WTC11 (cell line): Measurements from ENCODE around the gene AMDHD2. TPM values are rescaled to one million over a fixed set of nuclear protein-coding genes. Genes with fewer than 3 reads are reported as not detected.

ENCODE experiments used
- ATAC-seq: fragments of 200-7000 bp; cut with Tn5 transposase; 2 replicates; pipeline ENCODE4 v1.10.0; 2021; ENCODE audit warnings: mild to moderate bottlenecking, moderate library complexity
- CTCF ChIA-PET: fragments of 300-600 bp; sonication (Branson Sonifier 250); formaldehyde crosslinking; loops from one replicate; lab custom pipeline; 2021; ENCODE audit warnings: antibody characterized with exemption; lab: Charles Lee
- POLR2A ChIA-PET: fragments of 350-600 bp; sonication (Branson Sonifier 250); formaldehyde crosslinking; loops from one replicate; lab custom pipeline; 2021; ENCODE audit warnings: antibody characterized with exemption; lab: Charles Lee
- DNase-seq: peaks from one replicate; pipeline ENCODE4 v3.0.0; 2021; ENCODE audit warnings: low spot score
- H3K27ac Mint-ChIP-seq: 2 replicates; pipeline ENCODE4 v1.8.0; 2021; ENCODE audit warnings: mixed read lengths
- H3K27me3 Mint-ChIP-seq: 2 replicates; pipeline ENCODE4 v1.8.0; 2021; ENCODE audit warnings: low read depth, mild to moderate bottlenecking, moderate library complexity, mixed read lengths
- H3K36me3 Mint-ChIP-seq: 2 replicates; pipeline ENCODE4 v1.8.0; 2021; ENCODE audit warnings: mixed read lengths
- H3K4me1 Mint-ChIP-seq: 2 replicates; pipeline ENCODE4 v1.8.0; 2022; ENCODE audit warnings: mixed read lengths
- H3K4me3 Mint-ChIP-seq: 2 replicates; pipeline ENCODE4 v1.8.0; 2021; ENCODE audit warnings: mild to moderate bottlenecking, moderate library complexity, mixed read lengths
- H3K9me3 Mint-ChIP-seq: 2 replicates; pipeline ENCODE4 v1.8.0; 2021; ENCODE audit warnings: mixed read lengths
- AR ChIP-seq: fragments of 250-450 bp; sonication (Bioruptor Pico); IDR thresholded peaks from 2 replicates; pipeline ENCODE4 v1.9.0; 2021; ENCODE audit warnings: mild to moderate bottlenecking
- ATF6 ChIP-seq: sonication (generic); formaldehyde crosslinking; IDR thresholded peaks from 2 replicates; pipeline ENCODE4 v1.8.1; 2023; ENCODE audit warnings: mild to moderate bottlenecking, missing genetic modification reagents
- E2F1 ChIP-seq: sonication (generic); formaldehyde crosslinking; IDR thresholded peaks from 2 replicates; pipeline ENCODE4 v1.8.0; 2022; ENCODE audit warnings: mild to moderate bottlenecking, missing genetic modification reagents
- ERG ChIP-seq: fragments of 250-450 bp; sonication (Bioruptor Pico); IDR thresholded peaks from 2 replicates; pipeline ENCODE4 v1.8.0; 2021; ENCODE audit warnings: mild to moderate bottlenecking
- FOXJ3 ChIP-seq: sonication (generic); formaldehyde crosslinking; IDR thresholded peaks from 2 replicates; pipeline ENCODE4 v1.9.0; 2021; ENCODE audit warnings: missing genetic modification reagents, mild to moderate bottlenecking, borderline replicate concordance
- FOXP1 ChIP-seq: sonication (generic); formaldehyde crosslinking; IDR thresholded peaks from 2 replicates; pipeline ENCODE4 v1.8.0; 2022; ENCODE audit warnings: missing genetic modification reagents, mild to moderate bottlenecking, moderate library complexity, borderline replicate concordance
- GRHL2 ChIP-seq: fragments of 250-450 bp; sonication (Bioruptor Pico); IDR thresholded peaks from 2 replicates; pipeline ENCODE4 v1.8.0; 2022; ENCODE audit warnings: mild to moderate bottlenecking, moderate library complexity; ENCODE audit not compliant: insufficient replicate concordance, severe bottlenecking
- HMGA2 ChIP-seq: fragments of 250-450 bp; sonication (Bioruptor Pico); IDR thresholded peaks from 2 replicates; pipeline ENCODE4 v1.4.0; 2021; ENCODE audit warnings: mild to moderate bottlenecking, moderate library complexity
- MAX ChIP-seq: sonication (generic); formaldehyde crosslinking; IDR thresholded peaks from 2 replicates; pipeline ENCODE4 v1.8.0; 2022; ENCODE audit warnings: mild to moderate bottlenecking, missing genetic modification reagents
- PRDM15 ChIP-seq: sonication (generic); formaldehyde crosslinking; IDR thresholded peaks from 2 replicates; pipeline ENCODE4 v1.8.0; 2022; ENCODE audit warnings: missing genetic modification reagents
- PRRX2 ChIP-seq: fragments of 250-450 bp; sonication (Bioruptor Pico); IDR thresholded peaks from 2 replicates; pipeline ENCODE4 v1.8.0; 2021; ENCODE audit warnings: mild to moderate bottlenecking
- RORB ChIP-seq: fragments of 250-450 bp; sonication (Bioruptor Pico); IDR thresholded peaks from 2 replicates; pipeline ENCODE4 v1.9.0; 2021; ENCODE audit warnings: mild to moderate bottlenecking
- ZMAT4 ChIP-seq: fragments of 250-450 bp; sonication (Bioruptor Pico); IDR thresholded peaks from 2 replicates; pipeline ENCODE4 v1.9.0; 2021; ENCODE audit warnings: mild to moderate bottlenecking
- ZNF121 ChIP-seq: sonication (generic); formaldehyde crosslinking; IDR thresholded peaks from 2 replicates; pipeline ENCODE4 v1.8.0; 2023; ENCODE audit warnings: missing genetic modification reagents
- ZNF219 ChIP-seq: sonication (generic); formaldehyde crosslinking; IDR thresholded peaks from 2 replicates; pipeline ENCODE4 v1.8.0; 2023; ENCODE audit warnings: missing genetic modification reagents, mild to moderate bottlenecking, borderline replicate concordance
- ZNF416 ChIP-seq: fragments of 250-450 bp; sonication (Bioruptor Pico); IDR thresholded peaks from 2 replicates; pipeline ENCODE4 v1.9.0; 2021; ENCODE audit warnings: mild to moderate bottlenecking, inconsistent platforms
- ZSCAN18 ChIP-seq: fragments of 250-450 bp; sonication (Bioruptor Pico); IDR thresholded peaks from 2 replicates; pipeline ENCODE4 v2.1.2; 2022; ENCODE audit warnings: mild to moderate bottlenecking, moderate library complexity
- total RNA-seq: library from RNA; stranded (reverse); gene quantifications from 3 replicates; pipeline ENCODE4 v1.2.3, GENCODE V29; 2021

Gene AMDHD2
- total RNA-seq, 1 experiment from 2014 or later: 70.9 TPM

GRCh38 chr16:2492292-2492691 is 27.9 kb upstream of the AMDHD2 start (continued):
- no peak for TF ChIP-seq ZMAT4 (CRISPR knock-in tag)

GRCh38 chr16:2493605-2494004 is 26.6 kb upstream of the AMDHD2 start:
- Mint-ChIP-seq H3K36me3 (peaks cover 5% of the 10 kb centered on the region), H3K4me1 (no peaks in the 10 kb centered on the region), H3K4me3 (no peak overlapping the region)
- DNase-seq: no peak
- TF ChIP-seq ERG (CRISPR knock-in tag) (no peak), PRRX2 (CRISPR knock-in tag) (no peak), MAX (no peak), ZNF219 (no peak), RORB (no peak), ZSCAN18 (CRISPR knock-in tag) (no peak), AR (CRISPR knock-in tag) (no peak), PRDM15 (CRISPR knock-in tag) (no peak), ATF6 (CRISPR knock-in tag) (no peak), HMGA2 (CRISPR knock-in tag) (no peak), ZNF121 (CRISPR knock-in tag) (no peak), FOXP1 (no peak), ZNF416 (no peak), GRHL2 (CRISPR knock-in tag) (no peak), FOXJ3 (CRISPR knock-in tag) (no peak), E2F1 (CRISPR knock-in tag) (no peak)
- TF ChIP-seq, all 79 proteins: peak for 0
- H3K9me3 Mint-ChIP-seq: no peaks in the 10 kb centered on the region
- ChIA-PET POLR2A (no interaction called here), CTCF (no interaction called here)
- no peaks in the 10 kb centered on the region for H3K27me3 Mint-ChIP-seq
- no peak for ATAC-seq
- H3K27ac Mint-ChIP-seq: no peak overlapping the region
